ENCODE results near the gene SELENON.

SELENON gene

DNA sequence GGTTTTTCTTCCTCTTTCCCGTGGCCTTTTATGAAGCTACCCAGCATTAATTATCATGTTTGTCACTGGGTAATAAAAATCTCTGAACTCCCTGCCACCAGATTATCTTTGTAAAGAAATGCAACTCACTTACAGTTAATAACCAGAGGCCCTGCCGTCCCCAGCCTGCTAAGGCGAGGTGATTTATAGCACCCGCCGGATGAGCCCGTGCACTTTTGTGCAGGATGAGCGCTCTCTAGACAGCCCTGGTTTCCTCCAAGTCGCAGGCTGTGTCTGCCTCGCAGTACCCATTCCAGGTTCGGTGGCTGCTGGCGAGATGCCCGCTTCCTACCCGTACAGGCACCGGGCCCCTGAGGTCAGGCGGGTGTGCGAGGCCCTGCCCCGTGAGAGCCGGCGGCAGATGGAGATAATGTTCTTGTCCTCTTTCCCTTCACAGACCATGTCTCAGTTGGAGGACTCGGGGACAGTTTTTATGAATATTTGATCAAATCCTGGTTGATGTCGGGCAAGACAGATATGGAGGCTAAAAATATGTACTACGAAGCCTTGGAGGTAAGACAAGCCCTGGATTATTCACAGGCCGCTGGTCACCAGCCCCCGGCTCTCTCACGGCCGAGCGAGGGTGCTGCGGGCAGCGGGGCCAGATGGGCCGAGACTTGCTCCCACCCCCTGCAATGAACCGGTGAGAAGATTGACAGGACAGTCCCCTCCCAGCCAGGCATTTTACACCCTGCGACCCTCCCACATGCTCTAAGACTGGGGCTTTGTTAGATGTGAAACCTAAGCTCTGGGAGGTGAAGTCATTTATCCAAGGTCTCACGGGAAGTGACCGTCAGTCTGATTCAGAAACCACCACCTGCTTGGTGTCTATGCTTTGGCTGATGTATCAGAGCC lies 28.5 kb upstream of the SELENON start:
- DNase-seq (ENCODE audit: low read depth in 2 of 2) = no peak

DNA sequence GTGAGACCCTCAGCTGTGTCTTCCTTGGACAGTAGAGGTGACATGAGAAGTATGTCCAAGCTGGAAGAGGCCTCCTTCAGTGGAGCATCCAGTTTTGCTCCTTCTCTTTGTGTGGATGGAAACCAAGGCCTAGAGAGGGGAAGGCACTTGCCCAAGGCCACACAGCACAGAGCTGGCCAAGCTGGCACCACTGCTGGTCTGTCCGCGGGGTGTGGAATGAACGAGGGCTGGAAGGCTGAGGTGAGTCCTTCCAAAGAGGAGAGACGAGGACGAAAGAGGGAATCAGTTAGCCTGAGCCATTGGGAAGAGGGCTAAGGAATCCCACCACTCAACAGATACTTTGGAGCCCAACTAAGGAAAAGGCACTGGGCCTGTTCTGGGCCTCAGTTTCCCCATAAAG lies 27.8 kb upstream of the SELENON start:
- DNase-seq (ENCODE audit: low read depth in 2 of 2) = no peak

DNA sequence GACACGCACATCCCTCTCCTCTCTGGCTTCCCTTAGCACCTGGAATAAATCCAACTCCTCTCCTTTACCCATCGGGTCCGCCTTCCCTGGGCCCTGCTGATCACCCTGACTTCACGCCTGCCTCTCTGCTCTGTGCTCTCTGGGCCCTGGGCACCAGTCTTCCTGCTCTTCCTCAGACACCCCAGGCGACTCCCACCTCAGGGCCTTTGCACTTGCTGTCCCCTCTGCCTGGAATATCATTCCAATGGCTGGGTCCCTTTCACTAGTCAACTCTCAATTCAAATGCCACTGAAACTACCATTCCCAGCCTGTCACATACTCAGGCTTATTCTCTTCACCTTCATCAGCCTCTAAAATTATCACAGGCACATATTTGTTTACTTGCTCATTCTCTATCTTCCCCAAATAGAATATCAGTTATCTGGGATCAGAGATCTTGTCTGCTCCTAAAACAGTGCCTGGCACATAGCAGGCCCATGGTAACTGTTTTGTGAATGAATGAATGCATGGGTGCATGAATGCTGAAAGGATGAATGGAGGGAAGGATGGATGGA lies 27.2 kb upstream of the SELENON start:
- DNase-seq (ENCODE audit: low read depth in 2 of 2) = no peak

DNA sequence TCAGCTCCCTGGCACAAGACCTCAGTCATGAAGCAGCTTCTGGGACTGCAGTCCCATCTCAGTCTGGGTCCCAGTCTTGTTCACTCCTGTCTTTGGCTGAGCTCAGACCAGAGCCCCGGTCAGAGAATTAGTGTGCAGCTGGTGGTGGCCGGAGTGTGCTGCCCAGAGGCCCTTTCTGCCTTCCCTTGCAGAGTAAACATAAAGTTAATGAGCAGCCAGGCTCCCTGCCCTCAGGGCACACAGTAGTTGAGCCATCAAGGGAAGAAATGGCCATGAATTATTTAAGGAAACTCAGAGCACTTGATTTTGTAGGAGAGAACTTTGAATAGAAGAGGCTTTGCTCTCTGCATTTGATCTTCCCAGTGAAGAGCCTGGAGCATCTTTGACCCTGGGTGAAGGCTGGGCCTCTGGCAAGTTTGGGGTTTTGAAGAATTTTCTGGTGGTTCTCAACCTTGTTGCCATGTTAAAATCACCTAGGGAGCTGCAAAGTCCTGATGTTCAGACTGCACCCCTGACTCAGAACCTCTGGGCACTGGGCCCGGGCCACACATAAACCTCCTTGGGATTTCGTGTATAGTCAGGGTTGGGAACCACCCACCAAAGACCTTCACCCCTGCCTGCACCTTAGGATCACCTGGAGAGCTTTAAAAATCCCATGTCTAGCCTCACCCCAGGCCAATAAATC lies 26.4 kb upstream of the SELENON start:
- no peak for DNase-seq (ENCODE audit: low read depth in 2 of 2)

DNA sequence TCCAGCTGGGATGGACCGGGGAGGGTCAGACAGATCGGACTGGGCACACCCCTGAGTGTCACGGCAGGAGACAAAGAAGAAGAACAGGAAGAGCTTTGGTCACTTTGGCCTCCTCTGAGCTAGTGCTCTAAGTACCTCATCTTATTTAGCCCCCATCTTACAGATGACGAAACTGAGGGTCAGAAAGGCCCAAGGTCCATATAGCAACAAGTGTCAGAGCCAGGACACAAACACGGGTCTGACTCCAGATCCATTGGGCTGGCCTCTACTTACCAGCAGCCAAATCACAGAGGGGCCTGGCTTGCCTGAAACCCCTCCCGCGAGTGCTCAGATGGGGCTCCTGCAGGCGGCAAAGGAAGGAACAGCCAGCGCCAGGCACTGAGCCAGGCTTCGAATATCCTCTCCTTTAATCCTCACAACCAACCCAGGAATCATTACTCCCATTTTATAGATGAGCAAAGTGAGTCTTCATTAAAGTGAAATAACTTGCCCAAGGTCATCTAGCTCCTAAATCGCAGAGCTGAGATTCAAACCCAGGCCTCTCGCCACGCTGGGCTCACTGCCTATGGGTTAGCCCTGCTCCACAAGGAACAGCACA lies 25.7 kb upstream of the SELENON start:
- DNase-seq (ENCODE audit: low read depth in 2 of 2) = no peak

DNA sequence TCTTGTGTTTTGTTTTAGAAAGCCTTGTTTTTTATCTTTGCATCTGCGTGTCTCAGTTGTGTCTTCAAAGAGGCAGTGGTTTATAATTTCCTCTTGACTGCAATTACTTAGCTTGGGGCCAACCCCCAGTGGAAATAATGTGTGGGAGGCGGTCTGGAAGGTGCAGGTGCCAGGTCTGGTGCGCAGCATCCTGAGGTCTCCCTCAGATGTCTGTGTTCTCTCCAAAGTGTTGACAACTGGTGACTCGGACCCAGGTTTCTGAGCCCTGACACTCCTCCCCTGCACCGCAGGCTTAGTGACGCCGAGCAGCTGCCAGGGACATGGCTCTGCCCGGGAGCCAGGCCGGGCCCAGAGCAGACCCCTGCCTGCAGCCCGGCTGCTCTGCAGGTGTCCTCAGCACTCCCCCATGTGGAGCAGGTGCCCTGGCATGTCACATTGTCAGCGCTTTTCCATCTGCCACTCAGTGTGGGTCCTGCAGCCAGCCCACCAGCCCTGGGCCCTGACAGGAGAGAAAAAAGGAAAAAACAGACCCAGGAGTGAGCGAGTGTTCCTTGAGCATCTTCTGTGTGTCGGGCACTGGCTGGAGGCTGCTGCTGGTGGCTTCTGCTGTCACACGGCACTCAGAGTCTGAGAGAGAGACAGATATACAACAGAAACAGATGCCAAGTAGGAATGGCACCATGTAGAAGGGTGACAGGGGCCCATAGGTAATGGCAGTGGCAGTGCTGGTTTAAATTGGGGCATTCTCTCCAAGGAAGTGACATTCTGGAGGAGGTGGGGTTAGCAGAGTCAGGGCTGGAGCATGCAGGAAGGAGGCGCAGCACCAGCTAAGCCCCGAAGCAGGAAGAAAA lies 24.8 kb upstream of the SELENON start:
- peak; percentile 77 to 80 for DNase-seq (ENCODE audit: low read depth in 2 of 2)

DNA sequence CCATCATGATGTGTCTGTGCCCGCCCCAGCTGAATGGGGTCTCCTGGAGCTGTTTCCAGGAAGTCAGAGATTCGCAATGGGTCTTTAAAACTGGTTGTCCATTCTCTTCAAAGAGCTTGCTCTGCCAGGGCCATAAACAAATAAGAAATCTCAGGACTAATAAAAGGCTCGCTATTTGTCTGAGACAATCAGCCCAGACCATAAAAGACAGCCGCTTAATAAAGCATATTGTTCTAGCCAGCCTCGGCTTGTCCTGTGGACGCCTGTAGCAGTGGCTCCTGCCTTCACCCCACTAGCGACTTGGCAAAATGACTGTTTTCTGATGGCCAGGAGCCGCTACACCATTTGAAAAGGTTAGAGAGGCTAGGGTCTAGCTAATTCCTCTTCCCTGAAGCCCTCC lies 20.6 kb upstream of the SELENON start:
- no peak for DNase-seq (ENCODE audit: low read depth in 2 of 2)

GRCh38 chr1:25779894-25780293 lies 20.1 kb upstream of the SELENON start:
- DNase-seq (ENCODE audit: low read depth in 2 of 2) = no peak

- DNase-seq (ENCODE audit: low read depth in 2 of 2) = no peak
Measured at GRCh38 chr1:25780318-25781129, 19.5 kb upstream of the SELENON start.

- DNase-seq (ENCODE audit: low read depth in 2 of 2) = no peak
Measured at GRCh38 chr1:25781130-25781433, 18.9 kb upstream of the SELENON start.

DNA sequence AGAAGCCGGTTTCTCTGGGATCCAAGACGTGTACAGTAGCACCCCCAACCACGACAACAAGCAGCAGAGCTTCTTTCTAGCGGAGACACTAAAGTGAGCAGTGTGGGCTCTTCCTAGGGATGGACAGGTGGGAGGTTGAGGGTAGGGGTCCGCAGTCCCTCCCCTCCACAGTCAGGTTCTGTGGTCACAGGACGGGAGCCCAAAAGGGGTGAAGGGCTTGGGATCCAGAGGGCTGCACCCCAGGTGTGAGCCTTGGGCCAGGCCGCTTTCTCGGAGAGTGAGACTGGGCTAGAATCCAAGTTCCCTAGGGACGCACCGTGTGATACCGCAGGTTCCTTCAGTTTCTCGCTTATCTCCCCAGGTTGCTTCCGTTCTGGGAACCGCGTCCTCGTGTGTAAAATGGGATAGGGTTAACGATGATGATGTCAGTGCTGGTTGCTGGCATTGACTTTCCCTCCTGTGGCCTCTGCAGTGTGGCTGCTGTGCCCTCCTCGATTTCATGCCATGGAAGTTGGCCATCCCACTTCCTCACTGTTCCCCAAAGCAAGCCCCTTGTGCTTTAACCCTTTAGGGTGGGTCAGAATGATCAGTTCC lies 17.3 kb upstream of the SELENON start:
- DNase-seq (ENCODE audit: low read depth in 2 of 2) = no peak

DNA sequence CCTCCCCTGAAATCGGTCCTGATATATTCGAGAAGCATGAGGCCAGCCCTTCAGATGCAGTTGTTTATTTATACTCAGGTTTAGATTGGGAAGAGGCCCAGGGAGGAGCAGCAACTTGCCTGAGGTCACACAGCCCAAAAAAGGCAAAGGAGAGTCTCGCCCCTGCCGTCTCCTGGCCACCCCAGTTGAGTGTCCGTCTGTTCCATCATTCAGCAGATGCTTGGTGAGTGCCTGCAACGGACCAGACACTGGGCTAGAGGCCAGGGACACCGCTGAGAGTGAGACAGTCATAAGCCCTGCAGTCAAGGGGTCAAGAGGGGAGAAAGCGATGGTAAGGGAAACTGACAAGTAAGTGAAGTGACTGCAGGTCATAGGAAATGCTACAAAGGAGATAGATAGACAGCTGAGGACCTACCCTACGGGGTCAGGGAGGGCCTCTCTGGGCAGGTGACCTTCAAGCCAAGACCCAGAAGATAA lies 15.4 kb upstream of the SELENON start:
- DNase-seq (ENCODE audit: low read depth in 2 of 2) = no peak

DNA sequence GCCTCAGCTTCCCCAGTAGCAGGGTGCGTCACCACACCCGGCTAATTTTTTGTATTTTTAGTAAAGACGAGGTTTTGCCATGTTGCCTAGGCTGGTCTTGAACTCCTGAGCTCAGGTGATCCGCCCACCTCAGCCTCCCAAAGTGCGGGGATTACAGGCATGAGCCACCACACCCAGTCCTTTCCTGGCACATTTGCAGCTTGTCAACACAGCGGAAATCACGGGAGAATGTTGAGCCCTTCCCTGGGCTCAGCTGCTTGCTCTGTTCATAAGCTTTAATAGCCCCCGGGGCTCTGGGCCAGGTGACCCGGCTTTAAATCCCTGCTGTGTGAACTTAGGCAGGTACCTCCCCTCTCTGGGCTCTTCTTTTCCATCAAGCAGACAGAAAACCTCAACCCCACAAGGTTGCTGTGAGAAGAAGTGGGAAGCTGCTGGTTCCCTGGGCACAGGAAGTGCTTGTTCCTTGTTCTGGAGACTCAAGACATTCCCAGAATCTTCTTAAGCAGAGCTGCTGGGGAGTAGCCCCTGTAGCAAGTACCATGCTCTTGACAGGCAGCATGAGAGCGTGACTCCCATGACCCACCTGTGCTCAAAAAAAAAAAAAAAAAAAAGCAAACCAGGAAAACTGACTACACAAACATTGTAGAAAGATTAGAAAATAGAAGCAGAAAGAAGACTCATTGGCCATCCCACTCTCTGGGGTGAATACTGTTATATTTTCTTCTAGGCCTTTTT lies 14.5 kb upstream of the SELENON start:
- DNase-seq (ENCODE audit: low read depth in 2 of 2) = no peak

DNA sequence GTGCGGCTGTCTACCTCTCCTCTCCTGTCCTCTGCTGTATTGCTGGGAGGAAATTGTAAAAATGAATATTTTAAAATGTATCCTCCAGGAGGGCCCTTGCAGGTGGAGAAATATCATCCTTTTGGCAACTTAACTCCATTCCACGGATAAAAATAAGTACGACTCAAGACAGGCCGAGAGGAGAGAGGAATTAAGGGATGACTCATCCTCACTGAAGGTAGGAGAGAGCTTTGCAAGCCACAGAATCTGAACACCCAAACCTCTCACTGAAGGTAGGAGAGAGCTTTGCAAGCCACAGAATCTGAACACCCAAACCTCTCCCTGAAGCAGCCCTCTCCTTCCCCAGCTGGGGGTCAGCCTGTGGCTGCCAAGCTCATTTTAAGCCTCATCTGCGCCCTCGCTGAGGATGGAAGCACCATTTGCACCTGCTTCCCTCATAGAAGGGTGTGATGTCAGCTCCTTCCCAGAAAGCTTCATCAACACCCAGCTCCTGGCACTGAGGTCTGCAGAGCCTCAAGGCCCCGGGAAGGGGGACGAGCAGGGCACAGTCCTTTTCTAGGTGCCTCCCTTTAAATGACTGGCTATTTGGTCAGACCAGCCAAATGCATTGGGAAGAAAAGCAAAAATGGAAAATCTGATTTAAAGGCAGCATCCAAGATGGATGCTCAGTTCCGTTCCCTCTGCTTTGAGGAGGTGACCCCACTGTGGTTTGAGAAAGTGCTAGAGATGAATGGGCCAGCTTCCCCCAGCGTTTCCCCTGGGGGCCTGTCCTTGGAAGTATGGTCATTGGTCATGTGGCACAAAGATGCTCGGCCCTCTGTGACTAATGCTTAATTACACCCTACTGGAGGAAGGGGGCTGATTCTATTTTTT lies 12.9 kb upstream of the SELENON start:
- no peak for DNase-seq (ENCODE audit: low read depth in 2 of 2)

GRCh38 chr1:25787760-25788166 lies 12.2 kb upstream of the SELENON start:
- no peak for DNase-seq (ENCODE audit: low read depth in 2 of 2)

DNA sequence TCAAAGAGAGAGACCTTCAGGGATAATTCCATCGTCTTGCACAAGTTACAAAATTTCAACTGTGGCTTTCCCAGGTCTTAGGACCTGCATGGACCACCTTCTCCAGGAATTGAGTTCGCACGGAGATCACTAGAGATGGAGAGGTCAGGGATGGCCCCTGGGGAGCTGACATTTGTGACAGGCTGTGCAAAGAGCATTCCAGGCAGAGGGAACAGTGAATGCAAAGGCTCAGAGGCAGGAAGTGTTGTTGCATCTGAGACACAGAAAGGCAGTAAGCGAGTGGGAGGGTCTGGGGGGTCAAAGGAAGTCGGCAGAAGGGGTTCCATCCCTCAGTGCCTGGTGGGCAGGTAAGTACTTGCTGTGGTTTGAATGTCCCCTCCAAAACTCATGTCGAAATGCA lies 9.5 kb upstream of the SELENON start:
- no peak for DNase-seq (ENCODE audit: low read depth in 2 of 2)

DNA sequence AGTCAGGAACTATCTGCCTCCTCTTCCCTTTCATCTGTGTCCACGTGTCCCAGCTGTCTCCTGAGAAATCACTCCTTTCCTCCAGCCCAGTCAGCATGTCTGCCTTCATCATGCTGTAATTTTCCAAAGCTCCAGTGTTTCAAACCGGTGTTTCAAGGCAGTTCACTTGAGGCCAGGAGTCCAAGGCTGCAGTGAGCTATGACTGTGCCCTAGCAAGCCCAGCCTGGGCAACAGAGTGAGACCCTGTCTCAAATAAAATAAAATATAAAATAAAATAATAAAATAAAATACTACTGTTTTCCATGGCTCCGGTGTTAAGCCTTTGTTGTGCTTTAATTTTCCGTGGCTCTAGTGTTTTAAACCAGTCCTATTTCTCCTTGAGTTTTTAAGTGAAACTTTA lies 7.9 kb upstream of the SELENON start:
- DNase-seq (ENCODE audit: low read depth in 2 of 2) = no peak

DNA sequence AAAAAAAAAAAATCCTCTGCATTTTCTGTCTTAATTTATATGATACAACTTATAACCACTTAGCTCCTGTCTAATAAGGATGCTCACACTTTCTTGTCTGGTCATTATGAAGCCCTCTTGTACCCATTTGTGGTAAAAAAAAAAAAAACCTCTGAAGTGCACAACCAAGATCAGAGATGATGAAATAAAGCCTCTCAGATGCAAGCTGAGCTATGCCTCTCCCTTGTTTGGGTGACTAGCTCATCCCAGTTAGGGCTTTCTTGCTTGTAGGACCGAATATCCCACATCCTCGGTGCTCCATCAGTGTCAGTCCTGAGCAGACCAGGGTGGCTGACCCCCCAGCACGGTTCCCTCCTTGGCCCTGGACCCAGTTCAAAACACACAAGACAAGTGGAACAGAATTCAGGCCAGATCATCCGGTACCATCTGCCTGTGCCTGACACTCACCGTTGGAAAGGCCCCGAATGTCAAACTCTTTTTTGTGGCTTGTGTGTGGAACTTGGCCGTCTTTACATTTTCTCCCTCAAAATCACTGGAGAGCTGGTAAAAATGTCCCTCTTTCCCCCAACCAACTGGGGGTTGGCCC lies 6.3 kb upstream of the SELENON start:
- DNase-seq (ENCODE audit: low read depth in 2 of 2) = no peak

Data from stimulated activated CD8-positive, alpha-beta memory T cell treated with anti-CD3 and anti-CD28 coated beads, Interleukin-15, amount 100 ng/mL, for 48 hours (primary cell).